Type B pancreatic cell (in vitro differentiated cells): Measurements from ENCODE around the gene LIME1. TPM values are rescaled to one million over a fixed set of nuclear protein-coding genes. Genes with fewer than 3 reads are reported as not detected.

Source experiments
- DNase-seq: peaks from one replicate; pipeline ENCODE4 v3.0.0; 2021; ENCODE audit warnings: mixed read lengths; ENCODE audit not compliant: unreplicated experiment; ENCODE audit errors: extremely low spot score
- H3K27ac Mint-ChIP-seq: 2 replicates; pipeline ENCODE4 v1.8.0; 2021; ENCODE audit warnings: mild to moderate bottlenecking, mixed read lengths
- H3K27me3 Mint-ChIP-seq: 2 replicates; pipeline ENCODE4 v1.8.0; 2021; ENCODE audit warnings: mixed read lengths
- H3K36me3 Mint-ChIP-seq: 2 replicates; pipeline ENCODE4 v1.8.0; 2021; ENCODE audit warnings: mixed read lengths
- H3K4me1 Mint-ChIP-seq: one replicate; pipeline ENCODE4 v1.8.0; 2021; ENCODE audit warnings: mixed read lengths; ENCODE audit not compliant: unreplicated experiment
- H3K4me3 Mint-ChIP-seq: 2 replicates; pipeline ENCODE4 v1.8.0; 2021; ENCODE audit warnings: mild to moderate bottlenecking, mixed read lengths
- H3K9me3 Mint-ChIP-seq: 2 replicates; pipeline ENCODE4 v1.8.0; 2021; ENCODE audit warnings: mixed read lengths
- CTCF ChIP-seq: fragments of 200-600 bp; sonication (generic); conservative IDR thresholded peaks from 2 replicates; pipeline ENCODE4 v1.5.0; 2021; ENCODE audit warnings: antibody characterized with exemption, mild to moderate bottlenecking
- total RNA-seq: library from RNA; stranded (reverse); gene quantifications from 2 replicates; pipeline ENCODE4 v1.2.1, GENCODE V29; 2021; ENCODE audit warnings: low replicate concordance

Gene LIME1
- total RNA-seq, 1 donor from 2014 or later, result 11.3 TPM

- Mint-ChIP-seq H3K9me3 (no peaks in the 10 kb centered on the region), H3K36me3 (no peaks in the 10 kb centered on the region), H3K27me3 (no peaks in the 10 kb centered on the region), H3K4me3 (no peak overlapping the region), H3K27ac (no peak overlapping the region), H3K4me1 (no peaks in the 10 kb centered on the region)
- no peak for TF ChIP-seq CTCF
- DNase-seq, result no peak
Observed at GRCh38 chr20:63690003-63690897, 46.2 kb upstream of the LIME1 start.

- DNase-seq, result no peak
- H3K4me1 Mint-ChIP-seq, result no peaks in the 10 kb centered on the region
- H3K36me3 Mint-ChIP-seq, result no peaks in the 10 kb centered on the region
- H3K9me3 Mint-ChIP-seq, result no peaks in the 10 kb centered on the region
- H3K27ac Mint-ChIP-seq, result no peak overlapping the region
- H3K4me3 Mint-ChIP-seq, result no peak overlapping the region
- H3K27me3 Mint-ChIP-seq, result no peaks in the 10 kb centered on the region
- no peak for TF ChIP-seq CTCF
Observed at GRCh38 chr20:63690898-63691710, 45.4 kb upstream of the LIME1 start.

- no peak overlapping the region for H3K27ac Mint-ChIP-seq
- H3K9me3 Mint-ChIP-seq, result no peaks in the 10 kb centered on the region
- H3K27me3 Mint-ChIP-seq, result no peaks in the 10 kb centered on the region
- H3K4me1 Mint-ChIP-seq, result no peaks in the 10 kb centered on the region
- no peak for TF ChIP-seq CTCF
- H3K4me3 Mint-ChIP-seq, result no peak overlapping the region
- no peaks in the 10 kb centered on the region for H3K36me3 Mint-ChIP-seq
- no peak for DNase-seq
Observed at GRCh38 chr20:63691711-63692435, 44.6 kb upstream of the LIME1 start.

- no peaks in the 10 kb centered on the region for H3K4me1 Mint-ChIP-seq
- H3K27me3 Mint-ChIP-seq, result no peaks in the 10 kb centered on the region
- no peaks in the 10 kb centered on the region for H3K36me3 Mint-ChIP-seq
- H3K27ac Mint-ChIP-seq, result no peak overlapping the region
- TF ChIP-seq CTCF, result no peak
- no peak for DNase-seq
- H3K4me3 Mint-ChIP-seq, result no peak overlapping the region
- H3K9me3 Mint-ChIP-seq, result no peaks in the 10 kb centered on the region
Observed at GRCh38 chr20:63692436-63693082, 43.9 kb upstream of the LIME1 start.

GRCh38 chr20:63693083-63693732 is 43.3 kb upstream of the LIME1 start:
- Mint-ChIP-seq H3K4me1 (no peaks in the 10 kb centered on the region), H3K27ac (no peak overlapping the region), H3K9me3 (no peaks in the 10 kb centered on the region), H3K36me3 (no peaks in the 10 kb centered on the region), H3K4me3 (no peak overlapping the region), H3K27me3 (no peaks in the 10 kb centered on the region)
- TF ChIP-seq CTCF, result no peak
- no peak for DNase-seq
